Measurements from ENCODE around the gene ARHGAP15. TPM values are rescaled to one million over a fixed set of nuclear protein-coding genes. Genes with fewer than 3 reads are reported as not detected.
A peak's percentile ranks its signal among the peaks of the same experiment; 100 is the strongest.

Gene ARHGAP15
- total RNA-seq, 1 donor from 2014 or later = 0.51 TPM

- Mint-ChIP-seq H3K4me1 (peaks cover 67% of the 10 kb centered on the region), H3K9me3 (no peaks in the 10 kb centered on the region), H3K4me3 (no peak overlapping the region), H3K27ac (peak overlapping the region; percentile 24), H3K27me3 (ENCODE audit: low read depth) (no peaks in the 10 kb centered on the region), H3K36me3 (no peaks in the 10 kb centered on the region)
- TF ChIP-seq CTCF (IDR thresholded peaks at IDR 0.05; ENCODE audit: unreplicated experiment) = no peak
- DNase-seq (ENCODE audit: low spot score in 2 of 2, unreplicated experiment in 2 of 2) = no peak
These were observed 553.3 kb downstream of the ARHGAP15 start for GRCh38 chr2:143682436-143683055.

GRCh38 chr2:143683977-143684376, 554.8 kb downstream of the ARHGAP15 start:
- H3K27ac Mint-ChIP-seq = peak overlapping the region; percentile 81
- no peak for TF ChIP-seq CTCF (IDR thresholded peaks at IDR 0.05; ENCODE audit: unreplicated experiment)
- no peak for DNase-seq (ENCODE audit: low spot score in 2 of 2, unreplicated experiment in 2 of 2)
- H3K4me1 Mint-ChIP-seq = peaks cover 71% of the 10 kb centered on the region
- H3K4me3 Mint-ChIP-seq = no peak overlapping the region
- no peaks in the 10 kb centered on the region for H3K9me3 Mint-ChIP-seq
- H3K27me3 Mint-ChIP-seq (ENCODE audit: low read depth) = no peaks in the 10 kb centered on the region
- H3K36me3 Mint-ChIP-seq = no peaks in the 10 kb centered on the region

- Mint-ChIP-seq H3K27ac (peak overlapping the region; percentile 81), H3K9me3 (no peaks in the 10 kb centered on the region), H3K36me3 (no peaks in the 10 kb centered on the region), H3K4me3 (peak overlapping the region; percentile 36), H3K4me1 (peaks cover 71% of the 10 kb centered on the region), H3K27me3 (ENCODE audit: low read depth) (no peaks in the 10 kb centered on the region)
- DNase-seq (ENCODE audit: low spot score in 2 of 2, unreplicated experiment in 2 of 2) = no peak
- no peak for TF ChIP-seq CTCF (IDR thresholded peaks at IDR 0.05; ENCODE audit: unreplicated experiment)
These were observed 555.5 kb downstream of the ARHGAP15 start for GRCh38 chr2:143684551-143685320.

- no peak for TF ChIP-seq CTCF (IDR thresholded peaks at IDR 0.05; ENCODE audit: unreplicated experiment)
- DNase-seq (ENCODE audit: low spot score in 2 of 2, unreplicated experiment in 2 of 2) = no peak
- H3K36me3 Mint-ChIP-seq = no peaks in the 10 kb centered on the region
- H3K9me3 Mint-ChIP-seq = no peaks in the 10 kb centered on the region
- peaks cover 66% of the 10 kb centered on the region for H3K4me1 Mint-ChIP-seq
- peak overlapping the region; percentile 81 for H3K27ac Mint-ChIP-seq
- H3K27me3 Mint-ChIP-seq (ENCODE audit: low read depth) = no peaks in the 10 kb centered on the region
- H3K4me3 Mint-ChIP-seq = no peak overlapping the region
These were observed 556.3 kb downstream of the ARHGAP15 start for GRCh38 chr2:143685421-143686078.

GRCh38 chr2:143686585-143687164, 557.5 kb downstream of the ARHGAP15 start:
- Mint-ChIP-seq H3K27ac (no peak overlapping the region), H3K4me3 (no peak overlapping the region), H3K4me1 (peaks cover 59% of the 10 kb centered on the region), H3K27me3 (ENCODE audit: low read depth) (peaks cover 2% of the 10 kb centered on the region), H3K9me3 (no peaks in the 10 kb centered on the region), H3K36me3 (no peaks in the 10 kb centered on the region)
- DNase-seq (ENCODE audit: low spot score in 2 of 2, unreplicated experiment in 2 of 2) = no peak
- TF ChIP-seq CTCF (IDR thresholded peaks at IDR 0.05; ENCODE audit: unreplicated experiment) = peak; percentile 65

Measured in mesothelial cell of epicardium (in vitro differentiated cells).